Gastroesophageal sphincter (tissue), 3 donors: ENCODE data around the gene NOTCH2.

ENCODE experiments used
- CTCF ChIP-seq, 4 experiments: fragments of 200-600 bp in 2 of 4; fragments of 450-650 bp in 2 of 4; sonication (generic) in 1 of 4; IDR thresholded peaks; one replicate each; pipeline ENCODE4 v1.5.1; 2017 to 2019; ENCODE audit warnings: antibody characterized with exemption in 4 of 4, mild to moderate bottlenecking in 2 of 4, moderate library complexity in 2 of 4
- EP300 ChIP-seq: sonication (generic); formaldehyde crosslinking; IDR thresholded peaks from one replicate; pipeline ENCODE4 v1.6.1; 2017; ENCODE audit warnings: antibody characterized with exemption, mild to moderate bottlenecking
- POLR2A ChIP-seq, 2 donors: fragments of 450-650 bp; IDR thresholded peaks; one replicate each; pipeline ENCODE4 v1.6.1; 2017; ENCODE audit warnings: antibody characterized with exemption in 2 of 2, mild to moderate bottlenecking in 2 of 2, moderate library complexity in 1 of 2
- POLR2AphosphoS5 ChIP-seq: sonication (generic); formaldehyde crosslinking; IDR thresholded peaks from one replicate; pipeline ENCODE4 v1.6.1; 2017; ENCODE audit warnings: antibody characterized with exemption

DNA sequence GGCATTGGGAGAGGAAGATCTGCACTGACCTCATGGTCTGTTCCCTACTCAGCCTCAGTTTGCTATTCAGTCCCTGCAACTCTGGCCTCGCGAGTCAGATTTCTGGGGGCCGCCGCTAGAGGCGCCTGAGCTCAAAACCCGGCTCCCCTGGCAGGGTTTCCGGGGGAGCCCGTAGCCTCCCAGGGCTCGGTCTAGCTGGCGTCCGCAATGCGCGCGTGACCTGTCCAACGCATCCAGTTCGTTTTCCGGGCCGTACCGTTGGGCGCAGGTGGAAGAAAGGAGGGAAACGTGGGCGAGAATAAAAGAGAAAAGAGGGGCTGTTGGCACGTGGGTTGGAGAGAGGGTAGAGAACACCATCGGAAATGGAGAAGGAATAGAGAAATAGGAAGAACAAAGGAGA is 173.2 kb downstream of the NOTCH2 start, which contains the start of gene ADAM30:
- TF ChIP-seq POLR2A (IDR thresholded peaks at IDR 0.05) (no peak), CTCF (IDR thresholded peaks at IDR 0.05) (no peak), EP300 (no peak), POLR2AphosphoS5 (no peak)
